GM21723 (cell line): ENCODE measurements around the gene SLC39A5.
A peak's percentile ranks its signal among the peaks of the same experiment; 100 is the strongest.
"Not testable (repeated sequence)": the region's sequence is repeated elsewhere in the genome, so short reads cannot be mapped to it uniquely, and the experiment has no call there.

Experiments
- ATAC-seq: cut with Tn5 transposase; IDR thresholded peaks from one replicate; pipeline ENCODE4 v1.9.1; 2021; ENCODE audit warnings: mild to moderate bottlenecking, moderate library complexity; ENCODE audit not compliant: unreplicated experiment

Gene SLC39A5

DNA sequence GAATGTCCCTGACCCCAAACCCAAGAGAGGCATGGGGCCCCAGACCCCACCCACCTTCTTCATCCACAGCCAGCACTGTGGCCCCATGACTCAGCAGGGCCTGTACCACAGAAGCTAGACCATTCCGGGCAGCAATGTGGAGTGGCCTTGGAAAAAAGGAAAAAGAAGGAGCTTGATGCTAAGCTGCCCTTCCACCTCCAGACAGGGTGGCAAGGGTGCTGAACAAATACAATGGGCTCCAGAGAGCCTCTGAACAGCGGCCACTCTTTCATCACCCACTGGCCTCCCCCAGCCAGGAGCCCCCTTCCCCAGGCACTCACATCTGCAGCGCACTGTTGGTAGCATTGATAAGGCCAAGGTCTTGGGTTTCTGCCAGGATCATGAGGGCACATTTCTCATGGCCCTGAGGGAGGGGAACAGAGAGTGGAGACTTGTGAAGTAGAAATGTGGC, 13.9 kb downstream of the SLC39A5 start:
- ATAC-seq = no peak

- no peak for ATAC-seq
Measured at GRCh38 chr12:56244494-56244893, 14.6 kb downstream of the SLC39A5 start.

DNA sequence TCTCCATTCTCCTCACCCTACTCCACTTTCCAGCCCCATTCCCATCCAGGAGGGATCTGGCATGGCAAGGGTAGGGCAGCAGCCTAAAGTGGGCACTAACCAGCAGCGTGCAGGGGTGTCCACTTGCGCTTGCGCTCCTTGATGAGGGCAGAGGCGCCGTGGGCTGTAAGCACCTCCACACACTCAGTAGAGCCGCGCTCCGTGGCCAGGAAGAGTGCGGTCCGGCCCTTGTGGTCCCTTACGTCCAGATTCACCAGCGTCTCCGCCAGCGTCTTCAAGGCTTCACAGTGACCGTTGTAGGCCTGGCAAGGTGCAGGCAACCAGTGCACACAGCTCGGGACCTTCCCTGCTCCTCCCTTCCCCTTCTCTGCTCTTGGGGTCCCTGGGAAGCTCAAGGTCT, 18.1 kb downstream of the SLC39A5 start:
- ATAC-seq = no peak

DNA sequence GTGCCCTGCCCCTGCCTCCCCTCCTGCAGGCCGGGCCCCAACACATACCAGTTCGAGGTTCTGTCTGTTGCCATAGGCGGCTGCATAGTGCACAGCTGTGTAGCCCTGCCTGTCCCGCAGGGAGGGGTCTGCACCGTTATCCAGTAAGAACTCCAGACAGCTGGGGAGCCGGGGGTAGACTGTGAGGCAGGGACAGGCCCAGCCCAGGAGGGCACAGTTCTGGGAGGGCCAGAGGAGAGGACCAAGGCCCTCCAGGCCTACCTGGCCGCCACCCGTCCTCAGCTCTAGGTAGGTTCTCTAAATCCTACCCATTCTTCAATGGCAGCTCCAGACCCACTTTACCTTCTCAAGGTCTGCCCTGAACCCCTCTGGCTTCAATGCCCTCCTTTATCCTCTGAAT, 18.9 kb downstream of the SLC39A5 start:
- no peak for ATAC-seq

- no peak for ATAC-seq
Measured at GRCh38 chr12:56252649-56253048, 22.8 kb downstream of the SLC39A5 start.

DNA sequence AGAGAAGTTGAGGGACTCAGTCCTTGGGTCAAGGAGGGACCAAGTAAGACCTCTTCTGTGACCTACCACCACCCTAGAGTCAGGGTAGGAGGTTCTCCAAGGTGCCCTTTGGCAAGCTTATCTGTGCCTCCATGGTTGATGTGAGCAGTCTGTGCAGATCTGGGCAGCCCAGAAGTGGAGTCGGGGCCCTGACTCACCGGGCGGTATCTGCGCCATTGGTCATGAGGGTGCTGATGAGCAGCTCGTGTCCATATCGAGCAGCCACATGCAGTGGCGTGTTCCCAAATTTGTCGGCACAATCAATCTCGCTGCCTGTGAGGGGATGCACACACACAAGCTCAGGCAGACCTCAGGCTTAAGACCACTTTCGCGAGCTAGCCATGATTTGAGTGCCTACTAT, 23.2 kb downstream of the SLC39A5 start:
- no peak for ATAC-seq

GRCh38 chr12:56255671-56256070, 25.8 kb downstream of the SLC39A5 start:
- ATAC-seq = no peak

DNA sequence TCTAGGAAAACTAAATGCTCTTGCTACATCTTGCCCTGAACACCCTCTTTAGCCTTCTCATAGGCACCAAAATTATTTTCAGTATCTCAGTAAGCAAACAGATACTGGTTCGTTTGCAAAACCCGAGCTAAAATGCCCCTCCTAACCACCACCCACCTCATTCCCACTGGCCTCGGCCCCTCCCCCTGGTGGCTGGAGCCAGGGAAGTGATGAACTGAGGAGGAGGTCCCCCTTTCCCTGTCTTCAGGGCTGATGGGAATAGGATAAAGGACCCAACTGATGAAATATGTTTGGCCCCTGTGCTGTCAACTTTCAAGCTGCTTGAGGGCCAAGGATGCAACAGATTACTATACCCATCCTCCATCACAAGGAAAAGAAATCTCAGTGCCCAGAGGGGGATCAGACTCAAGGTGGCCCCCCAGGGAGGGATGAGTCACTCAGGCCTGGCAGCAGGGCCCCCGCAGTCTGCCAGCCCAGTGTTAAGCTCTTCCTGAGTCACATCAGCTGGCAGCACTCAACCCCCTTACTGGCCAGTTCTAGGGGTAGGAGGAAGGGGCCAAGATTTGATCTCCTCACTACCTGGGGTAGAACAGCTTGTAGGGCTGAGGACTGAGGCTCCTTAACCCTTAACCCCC, 26.6 kb downstream of the SLC39A5 start:
- no peak for ATAC-seq

- ATAC-seq = no peak
Measured at GRCh38 chr12:56257071-56257470, 27.2 kb downstream of the SLC39A5 start.

DNA sequence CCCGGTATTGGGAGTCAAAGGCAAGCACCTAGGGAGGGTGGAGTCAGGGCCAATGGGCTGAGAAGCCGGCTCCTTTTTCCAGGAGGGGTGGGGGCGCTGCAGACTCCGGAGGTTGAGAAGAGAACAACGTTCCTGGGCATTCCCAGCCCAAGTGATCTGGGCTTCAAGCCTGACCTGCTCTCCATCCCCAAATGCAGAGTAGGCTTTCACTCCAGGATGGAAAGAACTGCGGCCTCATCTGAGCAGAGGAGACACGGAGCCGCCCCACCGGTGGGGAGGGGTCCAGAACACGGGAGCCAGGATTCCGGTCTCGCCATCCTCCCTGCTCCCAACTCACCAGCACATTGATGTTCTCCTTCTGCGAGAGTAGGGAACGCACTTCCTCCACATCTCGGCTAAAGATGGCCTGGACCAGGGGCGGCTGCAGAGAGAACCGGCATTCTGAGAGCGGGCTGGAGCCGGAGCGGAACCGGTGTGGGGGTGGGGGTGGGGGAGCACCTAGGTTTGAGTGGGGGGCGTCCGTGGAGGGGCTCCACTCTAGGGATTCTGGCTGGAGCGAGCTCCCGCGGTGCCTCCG, 27.7 kb downstream of the SLC39A5 start:
- ATAC-seq = peak; percentile 26

DNA sequence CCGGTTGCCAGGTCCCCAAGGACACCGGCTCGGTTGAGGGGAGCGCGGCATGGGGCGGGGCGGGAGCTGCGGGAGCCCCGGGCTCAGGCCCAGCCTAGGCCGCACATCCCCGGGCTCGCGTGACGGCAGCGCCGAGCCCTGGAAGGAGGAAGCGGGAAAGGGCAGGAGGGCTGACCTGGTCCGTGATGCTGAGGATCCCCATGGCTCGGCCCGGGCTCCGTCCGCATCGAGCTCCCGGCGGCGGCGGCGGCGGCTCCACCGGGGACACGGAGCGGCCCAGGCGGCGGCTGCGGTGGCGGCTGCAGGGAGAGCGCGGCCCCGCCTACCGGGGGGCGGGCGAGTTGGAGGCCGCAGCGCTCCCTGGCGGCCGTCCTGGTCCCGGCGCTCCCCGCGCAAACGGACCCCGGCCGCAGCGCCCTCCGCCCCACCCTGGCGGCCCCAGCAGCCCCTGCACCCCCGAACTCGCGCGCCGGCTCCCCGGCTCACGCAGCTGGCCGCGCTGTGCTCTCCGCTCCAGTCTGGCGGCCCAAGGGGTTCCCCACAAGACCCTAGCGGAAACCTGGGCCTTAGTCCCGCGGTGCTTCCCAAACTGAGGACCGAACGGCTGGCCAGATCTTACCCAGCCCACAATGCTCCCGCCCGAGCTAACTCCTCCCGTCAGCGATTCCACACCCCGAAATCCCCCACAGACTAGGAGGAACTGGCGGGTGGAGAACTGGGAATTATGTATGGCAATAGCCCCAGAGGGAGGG, 28.4 kb downstream of the SLC39A5 start, which contains the start of gene ANKRD52:
ANKRD52 (minus strand) TSS at position 317 of the 752 bp plus-strand sequence; CDS start at position 202, 115 bp downstream.
- ATAC-seq = peak; percentile 93

GRCh38 chr12:56258820-56259183, 29.0 kb downstream of the SLC39A5 start:
- ATAC-seq = no peak

DNA sequence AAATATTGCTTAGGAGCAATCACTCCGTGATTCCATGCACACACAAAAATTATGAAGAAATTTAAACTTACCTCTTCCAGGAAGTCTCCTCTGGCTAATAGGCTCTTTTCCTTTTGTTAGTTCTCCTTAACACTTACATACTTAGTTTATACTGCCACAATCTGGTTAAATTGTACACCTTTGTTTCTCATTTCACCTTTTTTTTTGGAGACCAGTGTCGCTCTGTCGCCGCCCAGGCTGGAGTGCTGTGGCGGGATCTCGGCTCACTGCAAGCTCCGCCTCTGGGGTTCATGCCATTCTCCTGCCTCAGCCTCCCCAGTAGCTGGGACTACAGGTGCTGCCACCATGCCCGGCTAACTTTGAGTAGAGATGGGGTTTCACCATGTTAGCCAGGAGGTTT, 30.5 kb downstream of the SLC39A5 start:
- ATAC-seq = no peak

- no peak for ATAC-seq
Measured at GRCh38 chr12:56260921-56261320, 31.1 kb downstream of the SLC39A5 start.

DNA sequence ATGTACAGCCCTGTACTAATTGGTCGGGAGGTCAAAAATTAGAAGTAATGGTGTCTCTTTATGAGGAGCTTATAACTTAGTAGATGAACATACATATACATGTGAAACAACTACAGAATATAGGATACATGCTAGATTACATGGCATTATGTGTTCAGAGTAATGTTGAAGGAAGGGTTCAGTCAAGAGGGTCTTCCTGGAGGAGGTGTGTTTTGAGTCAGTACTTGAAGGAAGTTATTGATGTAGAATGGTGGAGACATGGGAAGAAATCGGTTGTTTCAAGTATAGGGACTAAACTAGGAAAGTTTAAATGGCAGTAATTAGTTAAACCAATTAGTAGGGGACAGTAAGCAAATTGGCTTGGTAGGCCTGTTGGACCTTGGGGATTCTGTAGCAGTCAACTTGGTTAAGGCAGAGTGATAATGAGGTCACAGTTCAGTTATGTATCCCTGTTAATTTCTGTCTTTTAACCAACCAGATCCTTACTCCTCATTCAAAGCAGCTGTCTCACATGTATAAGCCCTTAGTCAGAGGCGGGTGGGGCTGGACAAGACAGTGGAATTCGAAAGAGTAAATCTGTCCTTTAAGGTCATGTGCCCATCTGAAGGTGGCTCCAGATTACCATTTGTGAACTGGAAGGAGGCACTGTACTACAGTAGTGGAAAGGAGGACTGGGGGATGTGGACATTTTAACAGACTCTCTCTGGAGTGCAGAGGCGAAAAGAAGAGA, 31.8 kb downstream of the SLC39A5 start:
- no peak for ATAC-seq

- ATAC-seq = not testable (repeated sequence)
Measured at GRCh38 chr12:56262955-56263354, 33.1 kb downstream of the SLC39A5 start.

DNA sequence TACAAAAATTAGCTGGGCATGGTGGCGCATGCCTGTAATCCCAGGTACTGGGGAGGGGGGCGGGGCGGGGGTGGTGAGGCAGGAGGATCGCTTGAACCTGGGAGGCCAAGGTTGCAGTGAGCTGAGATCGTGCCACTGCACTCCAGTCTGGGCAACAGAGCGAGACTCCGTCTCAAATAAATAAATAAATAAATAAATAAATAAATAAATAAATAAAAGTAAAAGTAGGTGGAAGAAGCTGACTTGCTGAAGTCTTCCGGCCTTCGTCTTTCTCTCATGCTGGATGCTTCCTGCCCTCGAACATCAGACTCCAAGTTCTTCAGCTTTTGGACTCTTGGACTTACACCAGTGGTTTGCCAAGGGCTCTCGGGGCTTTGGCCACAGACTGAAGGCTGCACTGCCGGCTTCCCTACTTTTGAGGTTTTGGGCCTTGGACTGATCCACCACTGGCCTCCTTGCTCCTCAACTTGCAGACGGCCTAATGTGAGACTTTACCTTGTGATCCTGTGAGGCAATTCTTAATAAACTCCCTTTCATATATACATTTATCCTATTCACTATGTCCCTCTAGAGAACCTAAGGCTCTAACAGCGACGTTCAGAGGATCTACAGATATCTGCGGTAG, 36.3 kb downstream of the SLC39A5 start:
- ATAC-seq = not testable (repeated sequence)

DNA sequence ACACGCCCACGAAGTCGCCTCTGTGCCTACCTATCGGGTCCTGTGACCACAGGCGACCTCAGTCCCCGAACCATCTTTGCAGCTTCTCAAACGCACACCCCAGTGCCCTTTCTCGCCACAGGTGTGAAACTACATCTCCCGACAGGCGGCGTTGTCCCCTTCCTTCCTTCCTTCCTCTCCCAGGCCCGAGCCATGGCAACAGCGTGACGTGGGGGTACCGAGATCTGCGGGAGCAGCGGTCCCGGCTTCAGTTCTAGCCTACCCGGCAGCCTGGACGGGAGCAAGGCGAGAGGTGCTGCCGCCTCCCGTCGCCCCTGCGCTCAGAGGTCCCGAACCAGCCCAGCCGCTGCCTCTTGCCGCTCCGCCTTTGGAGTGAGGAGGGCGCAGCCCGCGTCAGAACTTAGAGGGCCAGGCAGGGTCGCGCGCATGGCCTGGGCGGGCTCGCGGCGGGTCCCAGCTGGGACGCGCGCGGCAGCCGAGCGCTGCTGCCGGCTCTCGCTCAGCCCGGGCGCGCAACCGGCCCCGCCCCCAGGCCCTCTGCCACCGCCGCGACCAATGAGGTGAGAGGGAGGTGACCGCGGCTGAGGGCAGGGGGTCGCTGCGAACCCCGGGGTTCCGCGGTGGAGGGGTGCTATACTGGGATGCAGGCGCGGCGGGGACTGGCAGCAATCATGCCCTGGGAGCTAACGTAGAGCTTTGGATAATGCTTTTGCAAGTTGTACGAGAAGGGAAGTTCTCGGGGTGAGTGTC, 37.0 kb downstream of the SLC39A5 start, which contains the start of gene COQ10A:
COQ10A (plus strand) TSS at position 250 of the 750 bp plus-strand sequence; CDS start at position 427, 177 bp downstream.
- ATAC-seq = peak; percentile 88

DNA sequence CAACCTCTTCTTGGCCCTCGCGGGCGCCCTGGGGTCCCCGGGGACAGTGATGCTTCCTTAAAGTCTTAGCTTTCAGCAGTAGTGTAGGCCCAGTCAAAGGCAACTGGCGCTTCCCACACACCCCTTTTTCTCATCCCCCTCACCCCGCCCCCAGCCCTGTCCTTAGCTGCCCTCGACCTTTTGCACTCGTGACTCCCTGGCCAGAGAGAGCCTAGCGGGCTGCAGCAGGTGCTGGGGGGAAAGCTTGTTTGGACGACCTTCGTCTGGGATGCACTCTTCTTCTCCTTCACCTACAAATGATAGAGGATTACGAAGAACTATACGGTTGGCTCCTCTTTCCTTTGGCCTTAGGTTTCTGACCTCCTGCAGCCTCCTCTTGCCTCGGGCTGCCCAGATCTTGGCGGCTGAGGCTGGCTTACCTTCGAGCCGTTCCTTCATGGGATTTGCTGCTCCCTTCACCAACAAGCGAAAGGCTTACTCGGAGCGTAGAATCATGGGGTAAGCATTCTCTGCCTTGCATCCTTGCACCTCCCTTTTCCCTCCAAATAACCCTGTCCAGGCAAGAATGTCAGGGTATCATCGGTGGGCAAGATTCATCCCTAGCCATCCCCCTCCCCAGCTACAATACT, 37.7 kb downstream of the SLC39A5 start:
- ATAC-seq = peak; percentile 23

DNA sequence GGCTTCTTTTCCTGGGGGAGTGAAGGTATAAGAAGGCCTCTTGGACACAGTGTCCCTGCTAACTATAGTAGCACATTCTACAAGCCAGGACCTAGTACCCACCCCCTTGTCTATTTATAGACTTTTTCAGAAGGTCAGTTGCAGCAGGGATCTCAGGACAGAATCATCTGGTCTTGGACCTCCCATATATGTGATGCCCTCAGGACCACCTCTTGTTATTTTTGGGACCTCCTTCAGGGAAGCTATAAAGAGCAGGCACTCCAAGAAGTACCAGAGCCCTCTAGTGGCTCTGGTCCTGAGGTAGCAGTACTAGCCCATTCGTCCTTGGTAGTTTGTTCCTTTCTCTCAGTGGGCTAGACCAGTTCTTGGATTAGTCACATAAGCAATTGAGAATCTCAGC, 41.2 kb downstream of the SLC39A5 start:
- no peak for ATAC-seq
